HepG2 (cell line): ENCODE results near the gene PARP15. TPM values are rescaled to one million over a fixed set of nuclear protein-coding genes. Genes with fewer than 3 reads are reported as not detected.

Experiments used
- ATAC-seq: fragments of 200-7000 bp; cut with Tn5 transposase; 3 replicates; pipeline ENCODE4 v1.9.1; 2020; ENCODE audit warnings: mild to moderate bottlenecking, moderate library complexity
- BruUV-seq: library from RNA; stranded (reverse); fragments of 400-500 nt; replicated peaks from 2 replicates; lab custom pipeline; 2021; lab: Mats Ljungman, UMichigan
- CTCF ChIA-PET: fragments of 300-600 bp; formaldehyde crosslinking; extraction: SDS; loops from one replicate; lab custom pipeline; 2021; ENCODE audit warnings: low total read pairs, inconsistent platforms, low intra/inter-chr PET ratio; lab: Yijun Ruan, JAX
- POLR2A ChIA-PET: fragments of 350-600 bp; sonication (Branson Sonifier 250); formaldehyde crosslinking; loops from one replicate; lab custom pipeline; 2020; ENCODE audit warnings: antibody characterized with exemption, inconsistent platforms; lab: Yijun Ruan, JAX
- DNase-seq: peaks from one replicate; pipeline ENCODE4 v3.0.0-alpha.2; 2015; ENCODE audit warnings: low spot score
- FAIRE-seq: peaks from 3 replicates; lab custom pipeline; 2011; peaks lifted over from hg19 to GRCh38; lab: Jason Lieb, UNC
- H2AFZ ChIP-seq: one replicate; pipeline ENCODE4 v1.6.1; 2011; ENCODE audit warnings: low read length, inconsistent platforms
- H3K27ac ChIP-seq: fragments of 300-600 bp; 3 replicates; pipeline ENCODE4 v1.8.0; 2011; ENCODE audit warnings: mixed run types, mild to moderate bottlenecking, mixed read lengths, low read length, inconsistent platforms; ENCODE audit not compliant: insufficient read depth; ENCODE audit errors: extremely low read length
- H3K27me3 ChIP-seq, 2 experiments: fragments of 200-600 bp in 1 of 2; 2 replicates in 1 of 2; 3 replicates in 1 of 2; pipeline versions ENCODE4 v1.6.0 to v1.8.0; 2011; ENCODE audit warnings: low read length in 2 of 2, mild to moderate bottlenecking in 2 of 2, moderate library complexity in 2 of 2, inconsistent platforms in 1 of 2; ENCODE audit not compliant: insufficient read depth in 2 of 2, control insufficient read depth in 1 of 2
- H3K36me3 ChIP-seq, 2 experiments: fragments of 200-600 bp in 1 of 2; replicated peaks in 1 of 2; 2 replicates in 1 of 2; 3 replicates in 1 of 2; pipeline versions ENCODE4 v1.5.1 to v1.8.0; 2011; ENCODE audit warnings: low read length in 2 of 2, inconsistent platforms in 1 of 2; ENCODE audit not compliant: insufficient read depth in 2 of 2, control insufficient read depth in 1 of 2
- H3K4me1 ChIP-seq: 2 replicates; pipeline ENCODE4 v1.5.1; 2012; ENCODE audit warnings: low read length, inconsistent platforms; ENCODE audit not compliant: insufficient read depth
- H3K4me2 ChIP-seq: 2 replicates; pipeline ENCODE4 v1.6.0; 2011; ENCODE audit warnings: low read depth, low read length, inconsistent platforms
- H3K4me3 ChIP-seq, 3 experiments: fragments of 200-600 bp in 1 of 3; sonication (generic), shearing (Covaris generic) in 1 of 3; replicated peaks in 1 of 3; 2 replicates each; pipeline ENCODE4 v1.5.1; 2011 to 2016; ENCODE audit warnings: low read length in 3 of 3, inconsistent platforms in 2 of 3, low read depth in 2 of 3, mild to moderate bottlenecking in 2 of 3, control low read depth in 1 of 3, mixed read lengths in 1 of 3; ENCODE audit not compliant: insufficient read depth in 1 of 3
- H3K79me2 ChIP-seq: one replicate; pipeline ENCODE4 v1.6.1; 2011; ENCODE audit warnings: low read length, inconsistent platforms; ENCODE audit not compliant: insufficient read depth
- H3K9ac ChIP-seq: 2 replicates; pipeline ENCODE4 v1.6.0; 2011; ENCODE audit warnings: mild to moderate bottlenecking, low read depth, low read length, inconsistent platforms; ENCODE audit not compliant: insufficient read depth
- H3K9me3 ChIP-seq: 2 replicates; pipeline ENCODE4 v1.5.1; 2012; ENCODE audit warnings: mild to moderate bottlenecking, low read length
- H4K20me1 ChIP-seq: 2 replicates; pipeline ENCODE4 v1.6.0; 2011; ENCODE audit warnings: inconsistent platforms, mild to moderate bottlenecking, low read length, moderate library complexity; ENCODE audit not compliant: insufficient read depth
- ARNTL ChIP-seq: sonication (generic); formaldehyde crosslinking; IDR thresholded peaks from 2 replicates; pipeline ENCODE4 v1.4.0; 2020; ENCODE audit warnings: mild to moderate bottlenecking, missing genetic modification reagents
- KAT8 ChIP-seq: IDR thresholded peaks from 2 replicates; pipeline ENCODE4 v1.6.1; 2016; ENCODE audit warnings: missing genetic modification reagents, missing compliant biosample characterization
- KDM4B ChIP-seq: sonication (generic); formaldehyde crosslinking; IDR thresholded peaks from 2 replicates; pipeline ENCODE4 v1.4.0; 2020; ENCODE audit warnings: missing genetic modification reagents
- MLLT10 ChIP-seq: sonication (generic); formaldehyde crosslinking; IDR thresholded peaks from 2 replicates; pipeline ENCODE4 v1.4.0; 2020; ENCODE audit warnings: missing genetic modification reagents
- ZNF275 ChIP-seq: sonication (generic); formaldehyde crosslinking; IDR thresholded peaks from 2 replicates; pipeline ENCODE4 v1.8.0; 2022; ENCODE audit warnings: missing genetic modification reagents, mild to moderate bottlenecking, inconsistent platforms, borderline replicate concordance
- ZNF550 ChIP-seq: sonication (generic); formaldehyde crosslinking; IDR thresholded peaks from 2 replicates; pipeline ENCODE4 v1.4.0; 2020; ENCODE audit warnings: mild to moderate bottlenecking, missing genetic modification reagents, borderline replicate concordance
- ZNF816 ChIP-seq: sonication (generic); formaldehyde crosslinking; IDR thresholded peaks from 2 replicates; pipeline ENCODE4 v1.8.0; 2022; ENCODE audit warnings: missing genetic modification reagents, mild to moderate bottlenecking, borderline replicate concordance
- WGBS: methylation state at CpG from one replicate; pipeline ENCODE4 v1.1.6; 2017; ENCODE audit warnings: low lambda C conversion rate; 5-methylcytosine and 5-hydroxymethylcytosine counted together
- in situ Hi-C: cut with HindIII; loops from 2 replicates; pipeline ENCODE4 v1.10.0; 2017; ENCODE audit warnings: low pct_unique_long_range_greater_than_20kb; ENCODE audit not compliant: extremely low pct_ligation_motif_present
- intact Hi-C: fragments of 100-400 bp; cut with micrococcal nuclease; formaldehyde crosslinking; loops from one replicate; pipeline ENCODE4 v1.10.0; 2022; ENCODE audit not compliant: unreplicated experiment
- polyA plus RNA-seq, 8 experiments: library from polyadenylated mRNA; depleted of rRNA in 3 of 8; stranded (reverse) in 7 of 8; unstranded in 1 of 8; fragments of >200 nt; fragmentation: Illumina TruSeq in 4 of 8; extraction: Trizol in 4 of 8; gene quantifications; 2 replicates each; pipeline versions ENCODE4 v1.2.1 to v1.2.3, GENCODE V29; 2011 to 2016; ENCODE audit warnings: low read depth in 4 of 8, missing spikeins in 1 of 8, mixed read lengths in 1 of 8; ENCODE audit not compliant: insufficient read depth in 1 of 8
- total RNA-seq, 5 experiments: library from RNA; depleted of rRNA; stranded (reverse); fragments of >200 nt; fragmentation: Illumina TruSeq; extraction: Trizol; gene quantifications; 2 replicates each; pipeline ENCODE4 v1.2.3, GENCODE V29; 2016; ENCODE audit warnings: low read depth in 1 of 5
- TF ChIP-seq, protein P1 (sequence below): sonication (generic); formaldehyde crosslinking; IDR thresholded peaks from 2 replicates; pipeline ENCODE4 v1.5.0; 2020; ENCODE audit warnings: mild to moderate bottlenecking, missing genetic modification reagents, moderate library complexity

The PARP15 gene
- total and polyA plus RNA-seq, 2 of the 13 experiments (the other 11 are each of a cell fraction or from before 2014, with no cell fraction given): 0.02 TPM; not detected in 1

- peaks cover 2% of the 10 kb centered on the region for H3K79me2 ChIP-seq
- no peak overlapping the region for H3K27ac ChIP-seq
- WGBS: 93% methylated on average over 5 of the region's 5 CpGs
- in situ Hi-C loops (no loop called here), intact Hi-C loops (no loop called here)
- H3K27me3 ChIP-seq: no peaks in the 10 kb centered on the region
- H3K36me3 ChIP-seq: peaks cover 4 to 9% of the 10 kb centered on the region in 2 experiments; a peak in 4 of 5 replicates
- peak overlapping the region; percentile 78 to 82 (median 81); a peak in 3 of 6 replicates for H3K4me3 ChIP-seq
- FAIRE-seq (no peak), ATAC-seq (no peak)
- H3K4me2 ChIP-seq: peak overlapping the region; percentile 85
- peak overlapping the region; percentile 77; the same call in 1 of the 2 replicates for H3K9ac ChIP-seq
- no peak overlapping the region for H2AFZ ChIP-seq
- no peaks in the 10 kb centered on the region for H3K9me3 ChIP-seq
- TF ChIP-seq ZNF550 (CRISPR knock-in tag): no peak
- TF ChIP-seq KDM4B (CRISPR knock-in tag): no peak
- no peak for TF ChIP-seq ARNTL (CRISPR knock-in tag)
- TF ChIP-seq ZNF816 (CRISPR knock-in tag): no peak
- TF ChIP-seq KAT8 (CRISPR knock-in tag): no peak
- TF ChIP-seq ZNF275: no peak
- no peak for TF ChIP-seq MLLT10 (CRISPR knock-in tag)
- TF ChIP-seq, protein P1, sequence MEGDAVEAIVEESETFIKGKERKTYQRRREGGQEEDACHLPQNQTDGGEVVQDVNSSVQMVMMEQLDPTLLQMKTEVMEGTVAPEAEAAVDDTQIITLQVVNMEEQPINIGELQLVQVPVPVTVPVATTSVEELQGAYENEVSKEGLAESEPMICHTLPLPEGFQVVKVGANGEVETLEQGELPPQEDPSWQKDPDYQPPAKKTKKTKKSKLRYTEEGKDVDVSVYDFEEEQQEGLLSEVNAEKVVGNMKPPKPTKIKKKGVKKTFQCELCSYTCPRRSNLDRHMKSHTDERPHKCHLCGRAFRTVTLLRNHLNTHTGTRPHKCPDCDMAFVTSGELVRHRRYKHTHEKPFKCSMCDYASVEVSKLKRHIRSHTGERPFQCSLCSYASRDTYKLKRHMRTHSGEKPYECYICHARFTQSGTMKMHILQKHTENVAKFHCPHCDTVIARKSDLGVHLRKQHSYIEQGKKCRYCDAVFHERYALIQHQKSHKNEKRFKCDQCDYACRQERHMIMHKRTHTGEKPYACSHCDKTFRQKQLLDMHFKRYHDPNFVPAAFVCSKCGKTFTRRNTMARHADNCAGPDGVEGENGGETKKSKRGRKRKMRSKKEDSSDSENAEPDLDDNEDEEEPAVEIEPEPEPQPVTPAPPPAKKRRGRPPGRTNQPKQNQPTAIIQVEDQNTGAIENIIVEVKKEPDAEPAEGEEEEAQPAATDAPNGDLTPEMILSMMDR (CRISPR knock-in tag): no peak
- TF ChIP-seq, all 625 proteins: peak for 0
- ChIA-PET CTCF (interaction anchor here (4.0 kb wide), 1 partner anchor 116 kb away, joined by 39 read pairs; no protein-coding TSS in a partner anchor), POLR2A (no interaction called here)
- no TSS peak for BruUV-seq
- no peaks in the 10 kb centered on the region for H4K20me1 ChIP-seq
- DNase-seq: no peak
- peaks cover 26% of the 10 kb centered on the region for H3K4me1 ChIP-seq
Observed at GRCh38 chr3:122562923-122563716, 14.3 kb upstream of the PARP15 start.
